ENCODE measurements around the gene SENP5.

The SENP5 gene

DNA sequence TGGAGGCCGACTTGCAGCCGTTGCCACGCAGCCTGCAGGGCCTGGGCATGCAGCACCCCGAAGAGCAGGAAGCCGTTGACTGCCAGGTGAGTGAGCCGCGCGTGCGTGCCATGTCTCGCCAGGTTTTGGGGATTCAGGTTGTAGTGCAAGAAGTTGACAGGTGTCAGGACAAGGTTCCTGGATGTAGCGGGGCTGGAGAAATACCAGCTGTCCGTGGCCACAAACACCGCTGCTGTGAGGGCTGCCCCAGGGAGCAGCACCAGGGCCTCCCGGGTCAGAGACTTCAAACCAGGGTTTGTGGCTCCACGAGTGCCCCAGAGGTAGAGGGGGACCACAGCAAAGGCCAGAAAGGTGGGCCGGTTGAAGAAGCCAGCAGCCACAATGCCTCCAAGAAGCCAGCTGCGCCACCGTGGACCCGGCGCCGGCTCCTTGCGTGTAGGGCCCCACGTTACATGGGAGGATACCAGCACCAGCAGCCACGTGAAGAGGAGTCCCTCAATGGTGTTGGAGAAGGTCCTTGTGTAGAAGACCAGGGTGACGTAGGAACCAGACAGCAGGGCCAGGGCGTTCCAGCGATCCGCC is 80.2 kb downstream of the SENP5 start:
- peaks cover 5% of the 10 kb centered on the region for H3K36me3 ChIP-seq
- no peak for DNase-seq
- TF ChIP-seq, protein P1, sequence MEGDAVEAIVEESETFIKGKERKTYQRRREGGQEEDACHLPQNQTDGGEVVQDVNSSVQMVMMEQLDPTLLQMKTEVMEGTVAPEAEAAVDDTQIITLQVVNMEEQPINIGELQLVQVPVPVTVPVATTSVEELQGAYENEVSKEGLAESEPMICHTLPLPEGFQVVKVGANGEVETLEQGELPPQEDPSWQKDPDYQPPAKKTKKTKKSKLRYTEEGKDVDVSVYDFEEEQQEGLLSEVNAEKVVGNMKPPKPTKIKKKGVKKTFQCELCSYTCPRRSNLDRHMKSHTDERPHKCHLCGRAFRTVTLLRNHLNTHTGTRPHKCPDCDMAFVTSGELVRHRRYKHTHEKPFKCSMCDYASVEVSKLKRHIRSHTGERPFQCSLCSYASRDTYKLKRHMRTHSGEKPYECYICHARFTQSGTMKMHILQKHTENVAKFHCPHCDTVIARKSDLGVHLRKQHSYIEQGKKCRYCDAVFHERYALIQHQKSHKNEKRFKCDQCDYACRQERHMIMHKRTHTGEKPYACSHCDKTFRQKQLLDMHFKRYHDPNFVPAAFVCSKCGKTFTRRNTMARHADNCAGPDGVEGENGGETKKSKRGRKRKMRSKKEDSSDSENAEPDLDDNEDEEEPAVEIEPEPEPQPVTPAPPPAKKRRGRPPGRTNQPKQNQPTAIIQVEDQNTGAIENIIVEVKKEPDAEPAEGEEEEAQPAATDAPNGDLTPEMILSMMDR (IDR thresholded peaks at IDR 0.05; ENCODE audit: low read depth, low read length) = no peak
- no peaks in the 10 kb centered on the region for H3K9me3 ChIP-seq
- no peaks in the 10 kb centered on the region; the same call in 1 of the 2 replicates for H3K27me3 ChIP-seq
- no peak overlapping the region for H3K4me3 ChIP-seq (ENCODE audit: low read depth, low read length)
- no peaks in the 10 kb centered on the region for H3K4me1 ChIP-seq

DNA sequence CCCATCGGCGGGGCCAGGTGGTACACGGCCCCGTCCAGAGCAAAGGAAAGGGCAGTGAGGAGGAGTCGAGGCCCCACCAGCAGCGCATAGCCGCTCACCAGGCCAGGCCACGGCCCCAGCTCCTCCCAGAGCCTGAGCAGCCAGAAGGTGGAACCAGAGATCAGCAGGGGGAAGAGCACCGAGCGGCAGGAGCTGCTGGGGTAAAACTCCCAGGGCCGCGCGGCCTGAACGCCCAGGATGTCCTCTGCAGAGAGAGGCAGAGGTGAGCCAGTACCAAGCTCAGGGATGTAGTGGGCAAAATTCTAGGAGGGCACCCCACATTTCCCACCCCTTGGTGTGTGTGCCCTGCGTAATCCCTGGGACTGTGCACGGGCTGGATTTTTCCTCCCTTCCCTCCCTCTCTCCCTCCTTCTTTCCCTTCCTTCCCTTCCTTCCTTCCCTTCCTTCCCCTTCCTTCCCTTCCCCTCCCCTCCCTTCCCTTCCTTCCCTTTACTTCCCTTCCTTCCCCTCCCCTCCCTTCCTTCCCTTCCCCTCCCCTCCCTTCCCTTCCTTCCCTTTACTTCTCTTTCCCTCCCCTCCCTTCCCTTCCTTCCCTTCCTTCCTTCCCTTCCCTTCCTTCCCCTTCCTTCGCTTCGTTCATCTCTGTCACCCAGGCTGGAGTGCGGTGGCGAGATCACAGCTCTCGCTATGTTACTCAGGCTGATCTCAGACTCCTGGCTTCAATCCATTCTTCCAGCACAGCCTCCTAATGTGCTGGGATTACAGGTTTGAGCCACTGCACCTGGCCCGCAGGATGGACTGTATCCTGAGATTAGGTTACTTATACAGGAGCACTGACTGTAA is 80.9 kb downstream of the SENP5 start:
- Histone ChIP-seq H3K9me3 (no peaks in the 10 kb centered on the region), H3K27me3 (no peaks in the 10 kb centered on the region; the same call in 1 of the 2 replicates), H3K36me3 (no peaks in the 10 kb centered on the region), H3K4me3 (ENCODE audit: low read depth, low read length) (no peak overlapping the region), H3K4me1 (no peaks in the 10 kb centered on the region)
- TF ChIP-seq, protein P1 (IDR thresholded peaks at IDR 0.05; ENCODE audit: low read depth, low read length) = peak; percentile 49
- DNase-seq = peak; percentile 47

DNA sequence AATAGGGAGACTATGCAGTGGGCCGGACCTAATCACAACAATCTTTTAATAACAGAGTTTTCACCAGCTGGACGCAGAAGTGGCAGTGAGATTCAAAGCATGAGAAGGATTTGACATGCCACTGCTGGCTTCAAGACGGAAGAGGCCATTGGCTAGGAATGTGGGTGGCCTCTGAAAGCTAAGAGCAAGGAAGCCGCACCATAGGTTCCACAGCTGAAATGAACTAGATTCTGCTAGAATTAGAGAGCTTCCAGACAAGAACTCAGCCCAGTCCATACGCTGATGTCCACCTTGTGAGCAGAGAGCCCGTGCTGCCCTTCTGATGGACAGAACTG is 81.5 kb downstream of the SENP5 start:
- no peaks in the 10 kb centered on the region for H3K4me1 ChIP-seq
- no peak for DNase-seq
- TF ChIP-seq, protein P1 (IDR thresholded peaks at IDR 0.05; ENCODE audit: low read depth, low read length) = no peak
- no peaks in the 10 kb centered on the region; the same call in 1 of the 2 replicates for H3K27me3 ChIP-seq
- H3K4me3 ChIP-seq (ENCODE audit: low read depth, low read length) = no peak overlapping the region
- H3K9me3 ChIP-seq = no peaks in the 10 kb centered on the region
- H3K36me3 ChIP-seq = no peaks in the 10 kb centered on the region

DNA sequence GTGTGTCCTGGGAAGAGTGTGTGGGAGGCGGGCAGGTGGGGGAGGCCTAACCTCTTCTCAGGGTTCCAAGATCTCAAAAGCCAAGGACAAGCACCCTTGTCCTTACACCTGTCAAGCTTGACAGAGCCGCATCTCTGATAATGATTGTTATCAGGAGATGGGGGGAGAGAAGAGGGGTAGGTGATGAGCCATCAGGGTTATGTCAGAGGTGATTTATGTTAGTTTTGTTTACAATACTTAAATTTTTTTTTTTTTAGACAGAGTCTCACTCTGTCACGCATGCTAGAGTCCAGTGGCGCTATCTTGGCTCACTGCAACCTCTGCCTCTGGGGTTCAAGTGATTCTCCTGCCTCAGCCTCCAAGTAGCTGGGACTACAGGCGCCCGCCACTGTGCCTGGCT is 82.0 kb downstream of the SENP5 start:
- no peak overlapping the region for H3K4me3 ChIP-seq (ENCODE audit: low read depth, low read length)
- H3K9me3 ChIP-seq = no peaks in the 10 kb centered on the region
- DNase-seq = no peak
- no peaks in the 10 kb centered on the region for H3K4me1 ChIP-seq
- TF ChIP-seq, protein P1 (IDR thresholded peaks at IDR 0.05; ENCODE audit: low read depth, low read length) = no peak
- no peaks in the 10 kb centered on the region; the same call in 1 of the 2 replicates for H3K27me3 ChIP-seq
- no peaks in the 10 kb centered on the region for H3K36me3 ChIP-seq

DNA sequence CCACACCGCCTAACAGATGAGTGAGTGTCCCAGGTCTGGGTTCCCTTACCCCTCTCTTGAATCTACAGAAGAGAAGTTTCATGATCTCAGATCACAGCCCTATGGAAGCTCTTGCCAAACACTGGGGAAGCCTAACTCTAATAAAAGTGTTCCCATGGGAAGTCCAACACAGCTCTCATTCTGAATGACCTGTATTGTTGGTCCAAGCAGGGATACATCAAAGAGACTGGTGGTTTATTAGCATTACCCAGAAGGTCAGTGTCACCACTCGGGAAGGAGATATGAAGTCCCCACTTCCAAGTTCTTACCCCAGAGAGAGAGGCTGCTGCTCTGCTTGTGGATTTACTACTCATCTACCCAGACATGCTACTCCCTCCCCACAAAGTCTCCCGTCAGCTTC is 83.7 kb downstream of the SENP5 start:
- DNase-seq = no peak
- H3K27me3 ChIP-seq = no peaks in the 10 kb centered on the region; the same call in 1 of the 2 replicates
- no peak overlapping the region for H3K4me3 ChIP-seq (ENCODE audit: low read depth, low read length)
- H3K4me1 ChIP-seq = no peaks in the 10 kb centered on the region
- H3K36me3 ChIP-seq = no peaks in the 10 kb centered on the region
- H3K9me3 ChIP-seq = no peaks in the 10 kb centered on the region
- TF ChIP-seq, protein P1 (IDR thresholded peaks at IDR 0.05; ENCODE audit: low read depth, low read length) = no peak

DNA sequence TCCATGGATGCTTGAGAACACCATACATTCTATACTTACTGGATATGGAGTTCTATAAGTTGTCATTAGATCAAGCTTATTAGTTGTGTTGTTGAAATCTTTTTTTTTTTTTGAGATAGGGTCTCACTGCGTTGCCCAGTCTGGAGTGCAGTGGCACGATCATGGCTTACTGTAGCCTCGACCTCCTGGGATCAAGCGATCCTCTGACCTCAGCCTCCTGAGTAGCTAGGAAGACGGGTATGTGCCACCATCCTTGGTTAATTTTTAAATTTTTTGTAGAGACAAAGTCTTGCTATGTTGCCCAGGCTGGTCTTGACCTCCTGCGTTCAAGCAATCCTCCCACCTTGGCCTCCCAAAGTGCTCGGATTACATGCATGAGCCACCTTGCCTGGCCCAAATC is 87.1 kb downstream of the SENP5 start:
- TF ChIP-seq, protein P1 (IDR thresholded peaks at IDR 0.05; ENCODE audit: low read depth, low read length) = no peak
- Histone ChIP-seq H3K4me1 (no peaks in the 10 kb centered on the region), H3K36me3 (no peaks in the 10 kb centered on the region), H3K4me3 (ENCODE audit: low read depth, low read length) (no peak overlapping the region), H3K9me3 (no peaks in the 10 kb centered on the region), H3K27me3 (no peaks in the 10 kb centered on the region; the same call in 1 of the 2 replicates)
- DNase-seq = no peak
